Esophagus squamous epithelium (tissue), 5 donors: ENCODE results near the gene KRTAP3-3. TPM values are rescaled to one million over a fixed set of nuclear protein-coding genes. Genes with fewer than 3 reads are reported as not detected.

Source experiments
- DNase-seq: peaks from one replicate; lab custom pipeline; 2025; lab: John Stamatoyannopoulos, UW
- H3K27ac ChIP-seq, 4 donors: fragments of 200-600 bp; sonication (generic); one replicate each; pipeline ENCODE4 v1.5.1; 2016 to 2019; ENCODE audit warnings: mild to moderate bottlenecking in 1 of 4
- H3K27me3 ChIP-seq, 4 donors: fragments of 200-600 bp; sonication (generic); 1 replicate in 3 of 4; 2 replicates in 1 of 4; pipeline versions ENCODE4 v1.5.1 to v1.6.0; 2017 to 2021; ENCODE audit warnings: antibody characterized with exemption in 1 of 4
- H3K36me3 ChIP-seq, 3 donors: fragments of 200-600 bp; sonication (generic); one replicate each; pipeline ENCODE4 v1.5.1; 2016 to 2019
- H3K4me1 ChIP-seq, 3 donors: fragments of 200-600 bp; sonication (generic); one replicate each; pipeline ENCODE4 v1.5.1; 2017 to 2019
- H3K4me3 ChIP-seq, 4 donors: fragments of 200-600 bp; sonication (generic); 1 replicate in 3 of 4; 2 replicates in 1 of 4; pipeline ENCODE4 v1.5.1; 2016 to 2019; ENCODE audit warnings: mild to moderate bottlenecking in 2 of 4, moderate library complexity in 1 of 4
- H3K9me3 ChIP-seq, 3 donors: fragments of 200-600 bp; sonication (generic); one replicate each; pipeline ENCODE4 v1.5.1; 2016 to 2019
- CTCF ChIP-seq, 6 experiments: fragments of 450-650 bp in 4 of 6; fragments of 200-600 bp in 2 of 6; sonication (generic) in 2 of 6; IDR thresholded peaks; one replicate each; pipeline ENCODE4 v1.5.1; 2016 to 2019; ENCODE audit warnings: antibody characterized with exemption in 6 of 6, mild to moderate bottlenecking in 4 of 6, moderate library complexity in 4 of 6
- POLR2A ChIP-seq, 4 donors: fragments of 450-650 bp; IDR thresholded peaks; one replicate each; pipeline ENCODE4 v1.6.1; 2017; ENCODE audit warnings: antibody characterized with exemption in 4 of 4, mild to moderate bottlenecking in 4 of 4, moderate library complexity in 3 of 4
- WGBS, 2 donors: methylation state at CpG; one replicate each; pipeline ENCODE4 v1.1.5; 2018; 5-methylcytosine and 5-hydroxymethylcytosine counted together
- intact Hi-C: fragments of 100-400 bp; cut with DNase I; formaldehyde crosslinking; loops from one replicate; pipeline ENCODE4 v1.15.0; 2022
- total RNA-seq, 4 donors: library from RNA; depleted of rRNA; stranded (reverse); fragments of >200 nt; gene quantifications; one replicate each; pipeline ENCODE4 v1.1.0, GENCODE V29; 2016
- donor health status: DM: yes; HTN: yes; CAD: no.

The KRTAP3-3 gene
- total RNA-seq, 4 donors from 2014 or later = not detected

- Histone ChIP-seq H3K27me3 (no peaks in the 10 kb centered on the region), H3K4me1 (peaks cover 0 to 18% (median under 1%) of the 10 kb centered on the region in 3 donors), H3K36me3 (no peaks in the 10 kb centered on the region), H3K27ac (peak overlapping the region in 1 of 4 donors; percentile 26), H3K4me3 (no peak overlapping the region), H3K9me3 (no peaks in the 10 kb centered on the region)
- 27 to 30% methylated on average over 1 of the region's 1 CpG for WGBS, 2 donors
- TF ChIP-seq POLR2A (IDR thresholded peaks at IDR 0.05) (no peak), CTCF (IDR thresholded peaks at IDR 0.05) (peak; percentile 32 to 81 (median 67))
- DNase-seq = no peak
- intact Hi-C loops = loop anchor here (5.0 kb wide), 1 partner anchor 117 kb away; no protein-coding TSS in a partner anchor
These were observed 30.1 kb downstream of the KRTAP3-3 start for GRCh38 chr17:40963838-40964237.

- H3K9me3 ChIP-seq = no peaks in the 10 kb centered on the region
- intact Hi-C loops = loop anchor here (5.0 kb wide), 1 partner anchor 115 kb away; no protein-coding TSS in a partner anchor
- H3K4me3 ChIP-seq = no peak overlapping the region
- WGBS, 2 donors = 89 to 92% methylated on average over 4 of the region's 4 CpGs
- no peak overlapping the region for H3K27ac ChIP-seq
- DNase-seq = no peak
- no peaks in the 10 kb centered on the region for H3K36me3 ChIP-seq
- peaks cover 4 to 35% (median 11%) of the 10 kb centered on the region in 3 donors for H3K4me1 ChIP-seq
- H3K27me3 ChIP-seq = no peaks in the 10 kb centered on the region
- no peak for TF ChIP-seq POLR2A (IDR thresholded peaks at IDR 0.05)
- no peak for TF ChIP-seq CTCF (IDR thresholded peaks at IDR 0.05)
These were observed 31.9 kb downstream of the KRTAP3-3 start for GRCh38 chr17:40962059-40962561.

GRCh38 chr17:40961591-40961990, 32.4 kb downstream of the KRTAP3-3 start:
- H3K4me3 ChIP-seq = no peak overlapping the region
- H3K36me3 ChIP-seq = no peaks in the 10 kb centered on the region
- intact Hi-C loops = loop anchor here (5.0 kb wide), 1 partner anchor 114 kb away; no protein-coding TSS in a partner anchor
- H3K27me3 ChIP-seq = no peaks in the 10 kb centered on the region
- no peak for DNase-seq
- H3K9me3 ChIP-seq = no peaks in the 10 kb centered on the region
- TF ChIP-seq CTCF (IDR thresholded peaks at IDR 0.05) (no peak), POLR2A (IDR thresholded peaks at IDR 0.05) (no peak)
- WGBS, 2 donors = 89 to 91% methylated on average over 1 of the region's 1 CpG
- peaks cover 4 to 40% (median 16%) of the 10 kb centered on the region in 3 donors for H3K4me1 ChIP-seq
- H3K27ac ChIP-seq = no peak overlapping the region

GRCh38 chr17:40960144-40960543, 33.8 kb downstream of the KRTAP3-3 start:
- H3K36me3 ChIP-seq = no peaks in the 10 kb centered on the region
- no peaks in the 10 kb centered on the region for H3K9me3 ChIP-seq
- peaks cover 4 to 49% (median 20%) of the 10 kb centered on the region in 3 donors for H3K4me1 ChIP-seq
- no peak for DNase-seq
- no peak for TF ChIP-seq CTCF (IDR thresholded peaks at IDR 0.05)
- TF ChIP-seq POLR2A (IDR thresholded peaks at IDR 0.05) = no peak
- peak overlapping the region in 1 of 4 donors; percentile 1 for H3K4me3 ChIP-seq
- intact Hi-C loops = loop anchor here (5.0 kb wide), 1 partner anchor 113 kb away; no protein-coding TSS in a partner anchor
- peak overlapping the region in 1 of 4 donors; percentile 63 for H3K27ac ChIP-seq
- 77 to 79% methylated on average over 10 of the region's 10 CpGs for WGBS, 2 donors
- no peaks in the 10 kb centered on the region for H3K27me3 ChIP-seq

GRCh38 chr17:40958086-40958953, 35.6 kb downstream of the KRTAP3-3 start:
- no peaks in the 10 kb centered on the region for H3K36me3 ChIP-seq
- H3K9me3 ChIP-seq = no peaks in the 10 kb centered on the region
- peaks cover 4 to 55% (median 21%) of the 10 kb centered on the region in 3 donors for H3K4me1 ChIP-seq
- 69 to 71% methylated on average over 12 of the region's 12 CpGs for WGBS, 2 donors
- no peak for TF ChIP-seq CTCF (IDR thresholded peaks at IDR 0.05)
- no peak for TF ChIP-seq POLR2A (IDR thresholded peaks at IDR 0.05)
- H3K4me3 ChIP-seq = no peak overlapping the region
- intact Hi-C loops = no loop called here
- H3K27ac ChIP-seq = peak overlapping the region; percentile 5 to 63 (median 43)
- no peak for DNase-seq
- peaks cover 0 to 10% (median 0%) of the 10 kb centered on the region in 4 donors for H3K27me3 ChIP-seq
